B cell (primary cell): ENCODE data around the gene WNT16. TPM values are rescaled to one million over a fixed set of nuclear protein-coding genes. Genes with fewer than 3 reads are reported as not detected.

ENCODE experiments used
- ATAC-seq: fragments of 200-7000 bp; cut with Tn5 transposase; one replicate; pipeline ENCODE4 v1.10.0; 2021; ENCODE audit warnings: low read depth, mild to moderate bottlenecking, moderate number of reproducible peaks, moderate library complexity
- CTCF ChIA-PET: fragments of 350-600 bp; sonication (Branson Sonifier 250); formaldehyde crosslinking; loops from one replicate; lab custom pipeline; 2021; ENCODE audit warnings: antibody characterized with exemption, inconsistent platforms; lab: Charles Lee
- POLR2A ChIA-PET: fragments of 350-600 bp; sonication (Branson Sonifier 250); formaldehyde crosslinking; loops from one replicate; lab custom pipeline; 2021; ENCODE audit warnings: antibody characterized with exemption; lab: Charles Lee
- DNase-seq: peaks from one replicate; pipeline ENCODE4 v3.0.0; 2013
- H2AFZ ChIP-seq: 2 replicates; pipeline ENCODE4 v1.6.1; 2012; ENCODE audit warnings: mild to moderate bottlenecking, low read depth, low read length; ENCODE audit not compliant: insufficient read depth, poor library complexity, severe bottlenecking
- H3K27ac ChIP-seq, 2 donors: 1 replicate in 1 of 2; 2 replicates in 1 of 2; pipeline ENCODE4 v1.5.1; 2012 to 2013; ENCODE audit warnings: low read length in 2 of 2, mild to moderate bottlenecking in 2 of 2, moderate library complexity in 1 of 2
- H3K27me3 ChIP-seq, 4 experiments: fragments of 200-600 bp in 1 of 4; sonication (generic) in 1 of 4; replicated peaks in 1 of 4; 1 replicate in 2 of 4; 2 replicates in 2 of 4; pipeline versions ENCODE4 v1.6.1 to v1.7.0; 2013 to 2016; ENCODE audit warnings: low read length in 3 of 4, mild to moderate bottlenecking in 2 of 4, mixed read lengths in 1 of 4, moderate library complexity in 1 of 4; ENCODE audit not compliant: insufficient read depth in 4 of 4, control insufficient read depth in 3 of 4; ENCODE audit errors: control extremely low read depth in 1 of 4
- H3K36me3 ChIP-seq, 2 experiments: replicated peaks in 1 of 2; 1 replicate in 1 of 2; 2 replicates in 1 of 2; pipeline versions ENCODE4 v1.6.1 to v1.7.1; 2013; ENCODE audit warnings: low read length in 1 of 2; ENCODE audit not compliant: insufficient read depth in 2 of 2, control insufficient read depth in 1 of 2; ENCODE audit errors: control extremely low read depth in 1 of 2, extremely low read depth in 1 of 2
- H3K4me1 ChIP-seq, 2 donors: fragments of 200-600 bp in 1 of 2; sonication (generic) in 1 of 2; 1 replicate in 1 of 2; 2 replicates in 1 of 2; pipeline versions ENCODE4 v1.5.1 to v1.6.1; 2013 to 2017; ENCODE audit warnings: low read length in 2 of 2; ENCODE audit not compliant: control insufficient read depth in 2 of 2, insufficient read depth in 2 of 2
- H3K4me2 ChIP-seq: replicated peaks from 2 replicates; pipeline ENCODE3; 2012; ENCODE audit warnings: mild to moderate bottlenecking, low read depth, low read length; ENCODE audit not compliant: poor library complexity, severe bottlenecking
- H3K4me3 ChIP-seq, 5 experiments: fragments of 200-600 bp in 1 of 5; sonication (generic) in 1 of 5; 1 replicate in 3 of 5; 2 replicates in 2 of 5; pipeline versions ENCODE4 v1.5.1 to v1.7.0; 2011 to 2016; ENCODE audit warnings: low read length in 4 of 5, mild to moderate bottlenecking in 4 of 5, low read depth in 2 of 5, control low read depth in 1 of 5, moderate library complexity in 1 of 5; ENCODE audit not compliant: insufficient read depth in 1 of 5; ENCODE audit errors: control extremely low read depth in 1 of 5, extremely low read depth in 1 of 5
- H3K79me2 ChIP-seq: fragments of 200-600 bp; sonication (generic); one replicate; pipeline ENCODE4 v1.6.0; 2016; ENCODE audit warnings: low read length; ENCODE audit not compliant: control insufficient read depth, insufficient read depth
- H3K9ac ChIP-seq: fragments of 200-600 bp; sonication (generic); 2 replicates; pipeline ENCODE4 v1.6.1; 2017; ENCODE audit warnings: mild to moderate bottlenecking, low read length, moderate library complexity
- H3K9me3 ChIP-seq, 3 donors: one replicate each; pipeline versions ENCODE4 v1.6.1 to v1.7.1; 2013; ENCODE audit warnings: low read length in 2 of 3; ENCODE audit not compliant: control insufficient read depth in 2 of 3, insufficient read depth in 1 of 3; ENCODE audit errors: control extremely low read depth in 1 of 3
- H4K20me1 ChIP-seq: 2 replicates; pipeline ENCODE4 v1.6.0; 2012; ENCODE audit warnings: mild to moderate bottlenecking, low read length; ENCODE audit not compliant: insufficient read depth, control insufficient read depth, poor library complexity, severe bottlenecking
- H3K27ac Mint-ChIP-seq: one replicate; pipeline ENCODE4 v1.8.0; 2021; ENCODE audit warnings: mixed read lengths
- H3K27me3 Mint-ChIP-seq: one replicate; pipeline ENCODE4 v1.8.0; 2021; ENCODE audit warnings: mixed read lengths
- H3K4me1 Mint-ChIP-seq: one replicate; pipeline ENCODE4 v1.8.0; 2021; ENCODE audit warnings: mixed read lengths
- H3K4me3 Mint-ChIP-seq: one replicate; pipeline ENCODE4 v1.8.0; 2021; ENCODE audit warnings: mixed read lengths
- H3K9me3 Mint-ChIP-seq: one replicate; pipeline ENCODE4 v1.8.0; 2022; ENCODE audit warnings: mixed read lengths; ENCODE audit not compliant: insufficient read depth
- EZH2 ChIP-seq: IDR thresholded peaks from 2 replicates; pipeline ENCODE4 v1.6.1; 2012; ENCODE audit warnings: borderline replicate concordance, low read depth, mild to moderate bottlenecking, moderate library complexity, low read length; ENCODE audit not compliant: insufficient read depth, poor library complexity, severe bottlenecking
- WGBS: methylation state at CpG from one replicate; pipeline ENCODE4 v1.1.5; 2013; ENCODE audit warnings: missing lambda C conversion rate; ENCODE audit not compliant: insufficient coverage; 5-methylcytosine and 5-hydroxymethylcytosine counted together
- intact Hi-C: fragments of 100-400 bp; cut with micrococcal nuclease; formaldehyde crosslinking; loops from one replicate; pipeline ENCODE4 v1.10.0; 2022
- polyA minus RNA-seq: library from RNA; depleted of rRNA, polyadenylated mRNA; stranded (reverse); fragments of >200 nt; gene quantifications from 2 replicates; pipeline ENCODE4 v1.2.3, GENCODE V29; 2012
- polyA plus RNA-seq: library from polyadenylated mRNA; depleted of rRNA; stranded (reverse); fragments of >200 nt; gene quantifications from 2 replicates; pipeline ENCODE4 v1.2.3, GENCODE V29; 2012
- total RNA-seq, 2 donors: library from RNA; stranded (reverse); fragments of 120-200 nt in 1 of 2; gene quantifications; 1 replicate in 1 of 2; 2 replicates in 1 of 2; pipeline versions ENCODE4 v1.2.3 to v1.2.4, GENCODE V29; 2013 to 2022
- TF ChIP-seq, protein P1 (sequence below): fragments of 200-600 bp; IDR thresholded peaks from one replicate; pipeline ENCODE4 v1.8.0; 2022; ENCODE audit warnings: antibody characterized with exemption, mild to moderate bottlenecking

Gene WNT16
- total RNA-seq (6.9 and 7.4 TPM in 2 replicates), polyA plus RNA-seq (1.9 and 4.2 TPM in 2 replicates), polyA minus RNA-seq (5.9 and 13.4 TPM in 2 replicates)
- total RNA-seq (2013), result 11.6 TPM

DNA sequence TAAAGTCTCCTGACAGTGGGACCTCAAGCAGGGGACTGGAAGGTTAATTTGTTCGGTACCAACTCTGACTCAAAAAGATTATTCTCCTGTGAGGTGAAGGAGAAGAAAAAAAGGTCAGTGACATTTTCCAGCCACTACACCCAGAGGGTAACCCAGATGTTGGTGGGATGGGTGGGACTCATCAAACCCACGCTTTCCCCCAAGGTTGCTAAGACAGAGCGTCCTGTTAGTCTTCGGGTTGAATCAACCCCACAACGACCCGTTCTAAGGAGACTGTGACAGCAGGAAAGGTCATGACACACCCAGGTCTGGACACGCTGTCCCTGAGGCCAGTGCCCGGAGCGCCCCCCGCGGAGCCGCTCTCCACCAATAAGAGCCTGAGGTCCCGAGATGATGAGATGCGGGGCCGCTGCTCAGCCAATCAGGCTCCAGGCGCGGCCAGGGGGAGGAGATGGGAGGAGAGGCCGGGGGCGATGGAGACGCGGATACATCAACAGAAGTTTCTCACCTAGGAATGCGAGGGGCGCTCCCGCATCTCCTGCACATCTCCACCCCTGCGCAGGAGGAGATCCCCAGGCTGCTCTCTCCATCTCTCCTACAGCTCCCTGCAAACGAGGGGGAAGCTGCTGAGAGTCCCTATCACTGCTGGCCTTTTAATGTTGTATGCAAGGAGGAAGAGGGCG, at the start of gene WNT16:
TSS of gene WNT16 (plus strand) at position 493 of the 683 bp plus-strand sequence. CDS start 293 bp downstream, outside the sequence.
- H3K4me2 ChIP-seq, result peak within 1 kb of the TSS; percentile 90
- WGBS, result 33% methylated on average over 19 of the region's 27 CpGs
- H3K4me3 ChIP-seq, result peak within 1 kb of the TSS; percentile 54 to 97 (median 86)
- ChIA-PET POLR2A (no interaction called here), CTCF (interaction anchor here (0.6 to 3.1 kb wide), 6 partner anchors 24 to 201 kb away, joined by 3 to 24 read pairs (median 4); no protein-coding TSS in a partner anchor)
- intact Hi-C loops, result loop anchor here (2.0 kb wide), 3 partner anchors 16 to 190 kb away; no protein-coding TSS in a partner anchor
- TF ChIP-seq, protein P1, sequence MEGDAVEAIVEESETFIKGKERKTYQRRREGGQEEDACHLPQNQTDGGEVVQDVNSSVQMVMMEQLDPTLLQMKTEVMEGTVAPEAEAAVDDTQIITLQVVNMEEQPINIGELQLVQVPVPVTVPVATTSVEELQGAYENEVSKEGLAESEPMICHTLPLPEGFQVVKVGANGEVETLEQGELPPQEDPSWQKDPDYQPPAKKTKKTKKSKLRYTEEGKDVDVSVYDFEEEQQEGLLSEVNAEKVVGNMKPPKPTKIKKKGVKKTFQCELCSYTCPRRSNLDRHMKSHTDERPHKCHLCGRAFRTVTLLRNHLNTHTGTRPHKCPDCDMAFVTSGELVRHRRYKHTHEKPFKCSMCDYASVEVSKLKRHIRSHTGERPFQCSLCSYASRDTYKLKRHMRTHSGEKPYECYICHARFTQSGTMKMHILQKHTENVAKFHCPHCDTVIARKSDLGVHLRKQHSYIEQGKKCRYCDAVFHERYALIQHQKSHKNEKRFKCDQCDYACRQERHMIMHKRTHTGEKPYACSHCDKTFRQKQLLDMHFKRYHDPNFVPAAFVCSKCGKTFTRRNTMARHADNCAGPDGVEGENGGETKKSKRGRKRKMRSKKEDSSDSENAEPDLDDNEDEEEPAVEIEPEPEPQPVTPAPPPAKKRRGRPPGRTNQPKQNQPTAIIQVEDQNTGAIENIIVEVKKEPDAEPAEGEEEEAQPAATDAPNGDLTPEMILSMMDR, result no peak
- TF ChIP-seq EZH2, result no peak
- peak within 1 kb of the TSS; percentile 76 for H3K9ac ChIP-seq
- no peaks in the 10 kb centered on the region for H3K36me3 ChIP-seq
- Mint-ChIP-seq H3K9me3 (no peaks in the 10 kb centered on the region), H3K4me3 (peak within 1 kb of the TSS; percentile 91), H3K4me1 (peaks cover 46% of the 10 kb centered on the region), H3K27ac (peak within 1 kb of the TSS; percentile 92), H3K27me3 (peaks cover 13% of the 10 kb centered on the region)
- H4K20me1 ChIP-seq, result no peaks in the 10 kb centered on the region
- DNase-seq (peak; percentile 52), ATAC-seq (peak; percentile 60)
- H3K27me3 ChIP-seq, result peaks cover 0 to 3% (median 0%) of the 10 kb centered on the region in 4 experiments
- H3K4me1 ChIP-seq, result peaks cover 20 to 21% of the 10 kb centered on the region in 2 donors
- H3K27ac ChIP-seq, result peak within 1 kb of the TSS; percentile 25 to 32
- peaks cover 26% of the 10 kb centered on the region for H3K79me2 ChIP-seq
- H2AFZ ChIP-seq, result peak within 1 kb of the TSS; percentile 86
- H3K9me3 ChIP-seq, result no peaks in the 10 kb centered on the region
